ENCODE measurements around the gene RORB.

RORB gene

DNA sequence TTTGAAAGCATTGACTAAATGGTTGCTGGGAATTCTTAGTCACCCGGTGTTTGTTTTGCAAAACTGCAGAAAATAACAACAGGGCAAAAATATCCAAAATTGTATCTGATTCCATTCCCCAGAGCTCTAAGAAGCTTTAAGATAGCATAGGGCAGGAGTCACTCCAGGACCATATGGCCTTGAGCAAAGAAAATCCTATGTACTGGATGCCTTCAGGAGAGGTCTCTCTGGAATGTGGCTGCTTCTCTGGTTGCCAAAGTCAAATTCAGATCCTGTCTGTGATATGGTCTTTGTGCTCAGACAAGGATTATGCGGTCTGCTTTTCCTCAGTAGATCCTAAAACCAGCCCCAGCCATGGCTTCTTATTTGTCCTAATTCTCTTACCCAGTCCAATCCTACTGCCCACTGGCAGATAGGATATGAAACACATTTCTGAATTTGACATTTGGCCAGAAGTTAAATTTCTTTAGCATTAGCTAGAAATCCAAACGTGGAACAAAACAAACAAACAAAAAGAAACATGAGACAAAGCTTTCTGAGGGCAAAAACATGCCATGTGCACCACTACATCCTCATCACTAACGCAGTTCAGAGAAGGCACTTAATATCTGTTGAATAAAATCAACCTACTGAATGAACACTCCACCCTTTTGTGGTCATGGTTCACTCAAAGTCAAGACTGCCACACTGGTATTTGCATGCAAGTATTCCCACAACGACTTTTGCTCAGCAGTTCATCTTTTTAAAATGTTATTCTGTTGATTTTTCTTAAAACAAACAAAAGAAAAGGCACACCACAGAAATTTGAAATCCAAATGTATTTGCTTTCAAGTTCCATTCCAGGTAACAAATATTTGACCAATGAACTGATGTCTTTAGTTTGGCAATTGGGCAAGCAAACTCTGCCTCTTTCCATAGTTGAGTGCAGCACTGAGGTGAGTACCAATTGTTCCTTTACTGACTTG lies 224.8 kb downstream of the RORB start:
- no peak for DNase-seq

DNA sequence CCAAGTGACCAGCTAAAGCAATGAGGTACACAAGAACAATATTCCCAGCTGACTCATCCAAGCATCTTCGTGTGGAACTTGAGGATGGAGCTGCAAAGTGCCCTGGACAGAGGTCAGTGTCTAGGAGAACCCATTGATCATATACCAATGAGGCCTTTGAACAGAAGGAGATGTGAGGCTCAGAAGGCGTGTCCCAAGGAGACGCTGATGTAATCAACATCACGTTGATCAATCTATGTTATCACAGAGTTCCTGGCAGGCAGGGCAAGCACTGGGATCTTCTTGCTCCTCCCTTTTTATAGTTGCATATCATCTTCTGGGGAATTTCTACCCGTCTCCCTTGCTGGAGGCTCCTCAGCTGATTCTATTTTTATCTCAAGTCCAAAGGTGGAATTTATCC lies 227.2 kb downstream of the RORB start:
- no peak for DNase-seq

- no peak for DNase-seq
These were observed 229.4 kb downstream of the RORB start for GRCh38 chr9:74726581-74726980.

DNA sequence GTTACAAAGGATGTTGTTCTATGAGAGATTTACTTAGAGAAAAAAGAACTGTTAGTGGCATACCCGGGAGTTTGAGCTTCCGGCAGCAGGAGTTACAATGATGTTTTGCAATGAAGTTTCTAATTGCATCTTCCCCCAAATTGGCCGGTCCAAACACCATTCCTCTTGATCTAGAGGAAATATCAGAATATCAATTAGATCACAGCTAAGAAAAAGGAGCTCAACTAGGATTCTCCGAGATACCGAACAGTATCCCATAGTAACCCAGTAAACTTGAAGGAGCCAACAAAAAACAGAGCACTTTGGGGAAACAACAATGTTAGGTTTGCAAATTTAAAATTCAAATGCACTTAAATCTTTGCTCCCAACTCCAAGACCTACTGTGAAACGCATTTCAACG lies 231.0 kb downstream of the RORB start:
- no peak for DNase-seq

DNA sequence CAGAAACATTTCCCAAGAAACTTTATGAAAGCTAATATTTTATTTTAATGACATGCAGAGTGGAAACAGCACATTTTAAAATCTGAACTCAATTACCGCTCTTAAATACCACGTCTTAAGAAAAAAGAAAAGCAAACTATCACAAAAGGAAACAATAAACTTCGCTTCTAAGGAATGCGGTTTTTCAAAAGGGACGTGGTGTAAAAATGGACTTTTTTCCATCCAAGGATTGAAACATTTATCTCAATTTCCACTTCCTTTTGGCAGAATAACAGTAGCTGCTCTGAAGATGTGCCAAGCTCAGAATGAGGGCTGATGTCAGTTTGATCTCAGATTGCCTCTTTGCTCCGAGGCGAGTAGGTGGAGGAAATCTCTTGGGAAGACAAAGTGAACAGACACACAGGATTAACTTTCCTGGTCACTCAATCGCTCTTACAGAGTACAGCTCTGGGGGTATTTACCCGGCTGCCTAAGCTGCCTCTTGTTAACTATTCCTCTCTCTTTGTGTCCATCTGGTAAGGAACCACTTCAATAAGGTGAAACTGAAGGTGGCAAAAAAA lies 232.1 kb downstream of the RORB start:
- DNase-seq: no peak

DNA sequence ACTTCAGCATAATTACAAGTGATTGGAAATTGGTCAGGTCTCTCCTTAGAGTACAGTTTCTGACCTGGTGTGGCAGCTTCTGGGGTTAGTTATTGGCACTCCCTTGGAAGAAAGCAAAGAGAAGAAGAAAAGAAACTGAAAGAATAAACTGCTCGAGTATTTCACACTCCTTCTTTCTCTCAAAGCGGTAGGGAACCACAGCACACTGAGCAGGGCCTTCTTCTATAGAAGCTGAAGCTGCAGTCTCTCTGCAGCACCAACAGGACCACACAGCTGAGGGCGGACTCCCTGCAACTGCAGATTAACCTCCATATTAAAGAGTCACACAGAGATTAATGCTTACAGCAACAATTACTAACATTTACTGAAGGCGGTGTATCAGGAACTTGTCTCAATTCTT lies 238.6 kb downstream of the RORB start:
- DNase-seq: no peak

DNA sequence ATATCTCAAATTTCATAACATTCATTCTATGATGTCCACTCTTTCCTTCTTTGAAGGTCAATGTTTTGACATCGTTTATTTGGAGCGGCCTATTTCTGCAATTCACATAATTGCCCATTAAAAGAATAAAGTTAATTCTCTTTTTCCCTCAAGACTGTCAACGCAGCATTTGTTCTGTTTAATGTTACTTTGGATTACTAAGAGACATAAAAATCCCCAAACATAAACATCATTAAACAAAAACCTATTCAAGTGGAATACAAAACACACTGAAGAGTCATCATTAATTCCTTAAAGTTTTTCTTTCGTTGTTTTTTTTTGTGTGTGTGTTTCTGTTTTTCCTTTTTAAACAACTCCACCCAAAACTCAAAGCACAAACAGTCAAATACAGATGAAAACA lies 239.5 kb downstream of the RORB start:
- DNase-seq: no peak

- no peak for DNase-seq
These were observed 245.2 kb downstream of the RORB start for GRCh38 chr9:74742191-74742790.
